H54 (cell line): ENCODE measurements around the gene REPIN1.
A peak's percentile ranks its signal among the peaks of the same experiment; 100 is the strongest.

Experiments
- DNase-seq: peaks from one replicate; pipeline ENCODE4 v3.0.0; 2011; ENCODE audit warnings: low spot score, mixed read lengths; ENCODE audit not compliant: insufficient read length
- FAIRE-seq: peaks from 3 replicates; lab custom pipeline; 2011; peaks lifted over from hg19 to GRCh38; lab: Jason Lieb, UNC
- POLR2A ChIP-seq: IDR thresholded peaks from 2 replicates; pipeline ENCODE4 v1.6.1; 2011; ENCODE audit warnings: low read depth, mild to moderate bottlenecking, low read length

Gene REPIN1

DNA sequence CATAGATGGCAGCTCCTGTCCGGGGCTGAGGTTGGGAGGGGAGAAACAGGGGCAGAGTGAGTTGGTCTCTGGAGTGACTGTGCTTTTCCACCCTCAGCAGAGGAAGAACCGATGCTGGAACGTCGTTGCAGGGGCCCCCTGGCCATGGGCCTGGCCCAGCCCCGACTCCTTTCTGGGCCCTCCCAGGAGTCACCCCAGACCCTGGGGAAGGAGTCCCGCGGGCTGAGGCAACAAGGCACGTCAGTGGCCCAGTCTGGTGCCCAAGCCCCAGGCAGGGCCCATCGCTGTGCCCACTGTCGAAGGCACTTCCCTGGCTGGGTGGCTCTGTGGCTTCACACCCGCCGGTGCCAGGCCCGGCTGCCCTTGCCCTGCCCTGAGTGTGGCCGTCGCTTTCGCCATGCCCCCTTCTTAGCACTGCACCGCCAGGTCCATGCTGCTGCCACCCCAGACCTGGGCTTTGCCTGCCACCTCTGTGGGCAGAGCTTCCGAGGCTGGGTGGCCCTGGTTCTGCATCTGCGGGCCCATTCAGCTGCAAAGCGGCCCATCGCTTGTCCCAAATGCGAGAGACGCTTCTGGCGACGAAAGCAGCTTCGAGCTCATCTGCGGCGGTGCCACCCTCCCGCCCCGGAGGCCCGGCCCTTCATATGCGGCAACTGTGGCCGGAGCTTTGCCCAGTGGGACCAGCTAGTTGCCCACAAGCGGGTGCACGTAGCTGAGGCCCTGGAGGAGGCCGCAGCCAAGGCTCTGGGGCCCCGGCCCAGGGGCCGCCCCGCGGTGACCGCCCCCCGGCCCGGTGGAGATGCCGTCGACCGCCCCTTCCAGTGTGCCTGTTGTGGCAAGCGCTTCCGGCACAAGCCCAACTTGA lies 2.7 kb downstream of the REPIN1 start:
- no peak for FAIRE-seq
- no peak for DNase-seq
- no peak for TF ChIP-seq POLR2A

DNA sequence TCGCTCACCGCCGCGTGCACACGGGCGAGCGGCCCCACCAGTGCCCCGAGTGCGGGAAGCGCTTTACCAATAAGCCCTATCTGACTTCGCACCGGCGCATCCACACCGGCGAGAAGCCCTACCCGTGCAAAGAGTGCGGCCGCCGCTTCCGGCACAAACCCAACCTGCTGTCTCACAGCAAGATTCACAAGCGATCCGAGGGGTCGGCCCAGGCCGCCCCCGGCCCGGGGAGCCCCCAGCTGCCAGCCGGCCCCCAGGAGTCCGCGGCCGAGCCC lies 3.3 kb downstream of the REPIN1 start:
- no peak for DNase-seq
- no peak for TF ChIP-seq POLR2A
- FAIRE-seq, result no peak

DNA sequence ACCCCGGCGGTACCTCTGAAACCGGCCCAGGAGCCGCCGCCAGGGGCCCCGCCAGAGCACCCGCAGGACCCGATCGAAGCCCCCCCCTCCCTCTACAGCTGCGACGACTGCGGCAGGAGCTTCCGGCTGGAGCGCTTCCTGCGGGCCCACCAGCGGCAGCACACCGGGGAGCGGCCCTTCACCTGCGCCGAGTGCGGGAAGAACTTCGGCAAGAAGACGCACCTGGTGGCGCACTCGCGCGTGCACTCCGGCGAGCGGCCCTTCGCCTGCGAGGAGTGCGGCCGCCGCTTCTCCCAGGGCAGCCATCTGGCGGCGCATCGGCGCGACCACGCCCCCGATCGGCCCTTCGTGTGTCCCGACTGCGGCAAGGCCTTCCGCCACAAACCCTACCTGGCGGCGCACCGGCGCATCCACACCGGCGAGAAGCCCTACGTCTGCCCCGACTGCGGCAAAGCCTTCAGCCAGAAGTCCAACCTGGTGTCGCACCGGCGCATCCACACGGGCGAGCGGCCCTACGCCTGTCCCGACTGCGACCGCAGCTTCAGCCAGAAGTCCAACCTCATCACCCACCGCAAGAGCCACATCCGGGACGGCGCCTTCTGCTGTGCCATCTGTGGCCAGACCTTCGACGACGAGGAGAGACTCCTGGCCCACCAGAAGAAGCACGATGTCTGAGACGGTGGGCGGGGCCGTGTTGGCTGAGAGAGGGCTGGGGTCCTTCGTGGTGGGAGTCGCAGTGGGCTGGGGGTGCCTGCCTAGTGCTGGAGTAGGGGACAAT lies 3.8 kb downstream of the REPIN1 start:
- no peak for TF ChIP-seq POLR2A
- DNase-seq (no peak), FAIRE-seq (no peak)

DNA sequence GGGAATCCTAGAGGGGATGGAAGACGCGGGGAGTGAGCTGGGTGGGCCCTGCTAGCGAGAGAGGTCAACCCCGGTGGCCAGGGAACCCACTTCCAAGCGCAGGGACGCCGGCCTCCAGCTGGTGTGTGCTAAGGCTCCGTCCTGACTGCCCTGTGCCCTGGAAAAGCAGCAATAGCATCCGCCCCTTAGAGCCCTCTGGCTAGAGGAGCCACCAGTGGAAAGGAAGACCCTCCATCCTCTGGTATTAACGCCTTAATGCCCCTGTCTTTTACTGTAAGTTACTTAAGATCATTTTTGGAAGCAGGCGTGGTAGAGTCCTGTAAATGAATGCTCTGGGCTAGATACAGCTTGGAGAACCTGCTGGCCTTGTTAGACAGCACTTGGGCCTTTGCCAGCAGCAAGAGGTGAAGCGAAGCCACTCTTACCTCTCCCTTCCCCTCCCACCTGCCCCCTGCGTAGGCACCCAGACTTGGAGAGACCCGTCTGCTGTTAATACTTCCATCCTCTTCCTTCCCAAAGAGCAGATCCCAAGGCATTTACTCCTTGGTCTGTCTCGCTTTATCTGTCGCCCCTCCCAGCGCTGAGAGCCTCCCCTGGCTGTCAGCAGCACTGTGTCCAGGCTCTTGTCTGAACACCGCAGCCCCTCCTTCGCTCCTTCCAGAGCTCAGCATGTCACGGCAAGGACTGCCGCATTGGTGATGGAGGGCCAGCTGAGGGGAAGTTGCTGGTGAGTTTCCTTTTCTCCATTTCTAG lies 4.6 kb downstream of the REPIN1 start:
- FAIRE-seq, result no peak
- no peak for DNase-seq
- no peak for TF ChIP-seq POLR2A

DNA sequence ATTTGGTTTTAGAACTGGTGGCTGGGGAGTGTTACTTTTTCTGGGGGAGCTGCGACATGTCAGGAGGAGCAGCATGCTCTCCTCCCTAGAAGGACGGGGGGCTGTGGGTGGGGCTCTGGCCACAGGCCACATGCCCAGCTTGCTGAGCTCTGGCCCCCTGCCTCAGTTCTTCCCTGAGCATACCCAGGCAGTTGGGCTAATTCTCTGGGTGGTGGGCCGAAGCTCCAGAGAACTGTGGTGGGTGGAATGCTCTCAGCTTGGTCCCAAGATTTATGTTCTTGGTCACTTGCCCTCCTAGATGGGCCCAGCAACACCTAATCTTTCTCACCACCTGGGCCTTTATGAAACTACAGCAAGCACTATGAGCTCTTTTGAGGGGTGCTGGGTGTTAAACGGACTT lies 5.4 kb downstream of the REPIN1 start:
- no peak for FAIRE-seq
- TF ChIP-seq POLR2A, result no peak
- DNase-seq, result no peak

DNA sequence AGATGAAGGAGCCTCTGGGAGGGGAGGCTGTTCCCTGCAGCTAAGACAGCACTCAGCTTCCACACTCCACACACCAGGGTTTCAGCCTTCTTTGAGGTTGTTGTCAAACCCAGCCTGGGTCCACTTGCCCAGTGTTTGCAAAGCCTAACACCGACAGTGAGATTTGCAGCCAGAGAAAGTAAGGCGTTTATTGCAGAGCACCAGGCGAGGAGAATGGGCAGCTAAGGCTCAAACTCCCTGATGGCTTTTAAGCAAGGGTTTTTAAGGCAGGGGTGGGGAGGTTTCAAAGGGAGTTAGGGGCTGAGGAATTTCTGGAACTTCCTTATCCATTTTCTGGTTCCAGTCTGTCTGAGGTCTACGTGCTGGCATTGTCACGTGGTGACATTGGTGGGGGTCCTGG lies 5.8 kb downstream of the REPIN1 start:
- DNase-seq (no peak), FAIRE-seq (no peak)
- TF ChIP-seq POLR2A, result no peak

DNA sequence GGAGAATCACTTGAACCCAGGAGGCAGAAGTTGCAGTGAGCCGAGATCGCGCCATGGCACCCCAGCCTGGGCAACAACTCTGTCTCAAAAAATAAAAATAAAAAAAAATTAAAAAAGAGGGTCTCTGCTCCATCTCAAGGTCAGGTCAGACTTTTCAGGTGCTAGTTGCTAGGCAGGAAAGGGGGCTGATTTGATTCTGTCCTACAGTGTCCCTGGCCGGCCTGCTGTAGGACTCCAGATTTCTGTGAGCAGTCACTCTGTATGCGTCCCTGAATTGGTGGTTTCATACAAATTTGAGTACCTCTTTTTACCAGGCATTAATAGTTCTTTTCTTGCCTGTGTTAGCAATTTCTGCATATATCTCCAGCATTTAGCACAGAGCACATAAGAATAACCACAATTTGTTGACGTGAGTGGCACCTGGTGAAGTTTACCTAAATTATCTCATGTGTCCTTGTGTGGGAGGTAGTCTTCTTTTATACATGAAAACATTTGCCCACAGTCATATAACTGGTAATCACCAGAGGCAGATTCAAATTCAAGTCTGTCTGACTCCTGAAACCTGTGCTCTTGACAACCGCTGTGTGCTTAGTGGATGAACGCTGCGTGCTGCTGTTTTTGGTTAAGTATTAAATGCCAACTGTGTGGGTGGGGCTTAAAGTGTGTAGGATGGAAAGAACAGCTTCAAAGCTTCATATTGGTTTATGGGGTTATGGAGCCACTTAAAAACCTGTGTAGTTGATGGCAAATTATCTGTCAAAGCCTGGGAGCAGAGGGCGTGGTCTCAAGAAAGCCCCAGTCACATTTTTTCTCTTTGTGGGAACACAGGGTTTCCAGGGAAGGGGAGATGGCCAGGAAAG lies 7.3 kb downstream of the REPIN1 start:
- FAIRE-seq, result no peak
- no peak for TF ChIP-seq POLR2A
- DNase-seq, result no peak

DNA sequence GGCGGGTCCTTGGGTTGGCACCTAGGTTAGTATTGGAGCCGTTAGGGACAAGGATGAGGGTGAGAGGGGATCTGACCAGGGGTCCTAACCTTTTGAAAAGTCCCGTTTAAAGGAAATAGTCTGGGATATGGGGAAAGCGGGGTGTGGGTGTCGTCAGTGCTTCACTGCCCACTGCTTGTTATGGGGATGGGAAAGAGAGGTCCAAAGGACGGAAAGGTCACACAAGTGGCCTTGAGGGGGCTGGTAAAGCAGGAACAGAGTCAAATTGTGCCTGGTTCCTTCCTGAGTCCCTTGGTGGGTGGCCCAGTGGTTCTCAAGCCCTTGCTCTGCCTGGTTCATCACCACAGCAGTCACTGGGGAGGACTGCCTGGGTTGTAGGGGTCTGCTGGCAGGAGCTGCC lies 7.9 kb downstream of the REPIN1 start:
- FAIRE-seq (no peak), DNase-seq (no peak)
- no peak for TF ChIP-seq POLR2A

DNA sequence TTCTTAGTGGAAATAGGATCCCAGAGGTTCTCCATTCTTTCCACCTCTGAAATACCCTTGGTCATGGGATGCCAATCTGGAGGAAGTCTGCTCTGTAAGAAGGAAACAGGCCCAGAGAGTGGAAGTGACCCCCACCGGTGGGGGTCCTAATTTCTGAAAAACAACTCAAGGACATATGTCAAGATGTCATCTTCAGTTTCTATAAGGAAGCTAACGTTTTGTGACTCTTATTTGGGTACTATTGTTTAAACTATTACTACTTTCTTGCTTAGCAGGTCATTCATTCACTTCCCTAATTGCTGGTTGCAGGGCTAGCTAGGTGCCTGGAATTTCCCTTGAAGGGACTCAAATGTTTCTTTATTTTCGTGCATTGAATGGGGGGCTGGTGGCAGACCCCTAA lies 8.6 kb downstream of the REPIN1 start:
- no peak for DNase-seq
- no peak for FAIRE-seq
- no peak for TF ChIP-seq POLR2A

DNA sequence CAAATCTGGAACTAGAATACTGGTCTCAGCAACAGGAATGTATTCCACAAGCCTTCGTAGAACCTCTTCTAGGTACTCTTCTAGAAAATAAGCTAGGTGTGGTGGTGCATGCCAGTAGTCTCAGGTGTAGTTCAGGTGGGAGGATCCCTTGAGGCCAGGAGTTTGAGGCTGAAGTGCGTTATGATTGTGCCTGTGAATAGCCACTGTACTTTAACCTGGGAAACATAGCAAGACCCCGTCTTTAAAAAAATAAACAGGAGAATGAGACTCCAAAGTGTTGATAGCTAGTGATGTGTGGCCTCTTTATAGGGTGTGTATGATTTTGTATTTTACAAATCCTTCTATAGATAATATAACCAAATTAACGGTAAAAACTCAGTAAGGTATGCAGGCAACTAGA lies 9.0 kb downstream of the REPIN1 start:
- no peak for TF ChIP-seq POLR2A
- no peak for DNase-seq
- no peak for FAIRE-seq

DNA sequence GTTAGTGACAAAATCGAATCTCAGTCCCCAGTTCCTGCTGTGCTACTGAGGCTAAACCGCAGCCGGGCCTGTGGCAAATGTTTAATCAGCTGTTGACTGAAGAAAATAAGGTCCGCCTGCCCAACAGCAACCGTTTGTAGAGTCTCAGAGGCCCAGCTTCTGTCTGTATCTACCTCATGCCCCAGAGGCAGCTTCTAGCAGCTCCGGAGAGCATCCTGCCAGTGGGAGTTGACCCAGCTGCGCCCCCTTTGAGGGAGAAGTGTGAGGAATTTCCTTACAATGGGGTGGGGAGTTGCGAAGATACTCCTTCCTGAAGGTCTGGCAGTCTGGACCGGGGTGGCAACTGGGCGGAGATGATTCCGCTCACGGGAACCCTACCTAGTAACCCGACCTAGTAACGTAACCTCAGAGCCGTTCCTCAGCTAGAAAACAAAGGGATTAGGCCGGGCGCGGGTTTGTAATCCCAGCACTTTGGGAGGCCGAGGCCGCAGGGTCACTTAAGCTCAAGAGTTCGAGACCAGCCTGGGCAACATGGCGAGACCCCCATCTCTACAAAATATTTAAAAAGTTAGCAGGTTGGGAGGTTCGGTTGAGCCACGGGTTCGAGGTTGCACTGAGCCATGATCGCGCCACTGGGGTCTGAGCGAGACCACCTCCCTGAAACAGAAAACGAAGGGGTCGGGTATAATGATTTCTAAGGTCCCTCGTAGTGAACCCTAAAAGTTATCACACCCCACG lies 9.7 kb downstream of the REPIN1 start:
- no peak for FAIRE-seq
- peak; percentile 85 for DNase-seq
- TF ChIP-seq POLR2A, result peak; percentile 16; the same call in 1 of the 2 replicates

DNA sequence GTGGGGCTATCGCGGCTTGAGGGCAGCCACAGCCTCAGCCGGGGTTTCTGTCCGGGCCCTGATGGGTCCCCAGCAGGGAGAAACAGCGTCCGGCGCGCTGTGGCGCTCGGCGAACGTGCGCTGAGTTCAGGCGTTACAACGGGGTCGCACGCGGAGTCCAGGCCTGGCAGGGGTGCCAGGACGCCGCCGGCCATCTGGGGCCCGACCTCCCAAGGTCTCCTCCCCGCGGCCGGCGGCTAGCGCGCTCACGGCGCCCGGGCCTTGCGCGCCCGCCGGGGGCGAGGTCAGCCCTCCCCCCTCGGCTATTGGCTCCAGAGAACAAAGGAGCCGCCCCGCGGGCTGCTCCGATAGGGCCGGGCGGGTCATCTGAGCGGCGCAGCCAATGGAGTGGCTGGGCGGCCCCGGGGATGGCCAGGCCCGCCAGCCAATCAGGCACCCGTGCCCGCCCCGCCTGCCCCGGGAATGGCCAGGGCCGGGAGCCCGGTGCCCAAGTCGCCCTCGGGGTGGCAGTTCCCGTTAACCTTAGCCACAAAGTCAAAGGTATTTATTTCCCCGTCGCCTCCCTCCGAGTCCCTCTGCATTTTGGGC lies 10.3 kb downstream of the REPIN1 start, which contains the start of gene ZNF775:
Gene ZNF775 (plus strand): TSS at position 478 of the 588 bp plus-strand sequence. CDS start 9,141 bp downstream, outside the sequence.
- DNase-seq, result peak; percentile 99
- TF ChIP-seq POLR2A, result peak; percentile 87
- FAIRE-seq, result no peak
